T follicular helper cell (primary cell): Measurements from ENCODE around the gene USP16.

Experiments used
- DNase-seq: peaks from one replicate; pipeline ENCODE4 v3.0.0-alpha.2; 2020; ENCODE audit warnings: low read depth

Gene USP16

DNA sequence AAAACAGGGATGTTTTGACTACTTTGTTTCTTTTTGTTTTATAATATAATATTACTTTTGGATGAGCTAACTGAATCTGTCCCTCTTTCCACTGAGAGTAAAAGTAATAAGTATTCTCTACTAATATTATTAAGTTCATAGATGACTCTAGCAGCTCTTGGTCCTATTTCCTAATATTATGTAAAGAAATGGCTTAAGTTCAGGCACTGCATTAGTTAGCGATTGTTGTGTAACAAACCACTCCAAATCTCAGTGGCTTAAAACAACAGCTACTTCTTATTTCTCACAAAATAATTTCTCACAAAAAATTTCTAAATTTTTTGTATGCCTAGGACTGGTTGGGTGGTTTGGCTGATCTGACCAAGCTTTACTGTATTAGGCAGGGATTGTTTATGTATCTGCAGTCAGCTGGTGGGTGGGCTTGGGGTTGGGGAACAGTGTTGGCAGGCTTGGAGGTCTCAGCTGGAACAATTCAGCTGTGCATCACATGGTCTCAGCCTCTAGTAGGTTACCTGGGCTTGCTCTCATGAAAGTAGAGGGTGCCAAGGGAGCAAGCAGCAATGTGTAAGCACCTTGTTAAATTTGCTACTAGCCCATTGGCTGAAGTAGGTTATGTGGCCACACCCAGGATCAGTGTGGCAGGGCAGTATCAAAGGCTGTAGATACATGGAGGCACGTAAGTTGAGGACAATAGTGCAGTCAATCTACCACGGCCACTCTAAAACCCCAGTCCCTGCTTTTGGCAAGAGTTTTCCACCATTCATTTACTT lies 57.8 kb downstream of the USP16 start:
- no peak for DNase-seq

DNA sequence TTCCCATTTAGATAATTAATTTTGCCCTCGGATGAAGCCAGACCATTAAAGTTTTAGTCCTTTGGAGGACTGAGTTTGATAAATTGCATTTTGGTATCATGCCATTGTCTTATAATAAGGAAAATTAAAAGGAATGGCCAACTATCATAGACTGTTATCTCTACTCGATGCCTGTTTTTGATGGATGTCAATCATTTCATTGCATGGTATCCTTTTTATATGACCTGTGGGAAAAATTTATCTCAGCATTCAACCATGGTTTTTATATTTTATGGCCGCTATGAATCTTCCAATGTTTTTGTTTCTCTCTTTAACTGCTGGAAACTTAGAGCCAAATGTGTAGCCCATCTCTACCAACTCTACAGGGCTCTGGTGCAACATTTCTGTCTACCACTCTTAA lies 58.8 kb downstream of the USP16 start:
- DNase-seq, result no peak

DNA sequence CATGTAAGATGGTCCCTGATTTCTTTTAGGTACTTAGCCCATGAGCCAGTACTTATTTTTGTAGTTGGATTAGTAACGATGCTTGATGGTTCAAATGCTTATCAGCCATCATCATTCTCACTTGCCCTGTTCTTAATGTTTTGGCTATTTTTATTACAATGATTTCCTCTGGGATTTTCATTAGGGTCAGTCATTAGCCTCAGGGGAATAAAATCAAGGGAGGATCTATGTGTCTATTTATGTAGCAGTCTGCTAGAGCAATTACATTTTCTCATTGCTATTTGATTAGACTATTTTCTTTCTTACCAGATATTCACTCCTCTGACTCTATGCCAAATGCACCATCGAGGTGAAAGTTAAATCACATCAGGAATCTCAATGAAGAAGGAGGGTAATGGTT lies 59.9 kb downstream of the USP16 start:
- no peak for DNase-seq

DNA sequence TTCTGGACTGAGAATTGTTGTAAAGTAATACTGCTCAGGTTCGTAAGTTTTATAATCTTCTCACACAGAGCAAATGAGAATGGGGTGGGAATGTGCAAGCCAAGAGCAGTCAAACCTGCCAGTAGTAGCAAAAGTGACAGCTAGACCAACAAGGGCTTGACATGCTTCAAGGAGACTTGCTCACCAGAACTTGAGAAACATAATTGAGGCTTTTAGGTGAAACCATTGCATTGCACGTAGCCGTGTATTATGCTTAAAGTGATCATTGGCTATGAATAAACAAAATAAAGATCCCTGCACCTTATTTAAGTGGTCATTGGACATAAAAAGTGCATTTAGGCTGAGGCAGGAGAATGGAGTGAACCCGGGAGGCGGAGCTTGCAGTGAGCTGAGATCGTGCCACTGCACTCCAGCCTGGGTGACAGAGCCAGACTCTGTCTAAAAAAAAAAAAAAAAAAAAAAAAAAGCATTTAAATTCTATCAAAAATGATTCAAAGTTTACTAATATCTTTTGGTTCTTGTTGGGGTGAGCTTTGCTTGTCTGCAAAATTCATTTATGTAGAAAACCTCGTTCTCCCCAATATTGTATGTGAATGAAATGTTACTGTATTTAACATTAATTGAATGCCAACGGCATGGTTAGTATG lies 60.8 kb downstream of the USP16 start:
- DNase-seq, result no peak

DNA sequence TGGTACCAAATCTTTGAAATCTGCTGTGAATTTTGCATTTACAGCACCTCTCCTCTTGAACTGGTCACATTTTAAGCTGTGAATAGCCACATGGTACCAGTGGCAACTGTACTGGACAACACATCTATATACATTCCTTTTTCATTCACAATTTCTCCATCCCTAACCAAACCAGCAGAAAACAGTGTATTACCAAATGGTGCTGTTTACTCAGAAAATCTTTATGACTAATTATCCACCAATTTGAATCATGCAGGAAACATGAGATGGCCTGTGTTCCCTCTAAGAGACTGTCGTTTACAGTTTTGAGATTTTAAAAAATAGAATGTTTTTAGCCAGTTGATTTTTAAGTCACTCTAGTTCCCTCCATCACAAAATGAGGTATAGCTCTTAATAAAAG lies 66.6 kb downstream of the USP16 start:
- DNase-seq, result no peak

DNA sequence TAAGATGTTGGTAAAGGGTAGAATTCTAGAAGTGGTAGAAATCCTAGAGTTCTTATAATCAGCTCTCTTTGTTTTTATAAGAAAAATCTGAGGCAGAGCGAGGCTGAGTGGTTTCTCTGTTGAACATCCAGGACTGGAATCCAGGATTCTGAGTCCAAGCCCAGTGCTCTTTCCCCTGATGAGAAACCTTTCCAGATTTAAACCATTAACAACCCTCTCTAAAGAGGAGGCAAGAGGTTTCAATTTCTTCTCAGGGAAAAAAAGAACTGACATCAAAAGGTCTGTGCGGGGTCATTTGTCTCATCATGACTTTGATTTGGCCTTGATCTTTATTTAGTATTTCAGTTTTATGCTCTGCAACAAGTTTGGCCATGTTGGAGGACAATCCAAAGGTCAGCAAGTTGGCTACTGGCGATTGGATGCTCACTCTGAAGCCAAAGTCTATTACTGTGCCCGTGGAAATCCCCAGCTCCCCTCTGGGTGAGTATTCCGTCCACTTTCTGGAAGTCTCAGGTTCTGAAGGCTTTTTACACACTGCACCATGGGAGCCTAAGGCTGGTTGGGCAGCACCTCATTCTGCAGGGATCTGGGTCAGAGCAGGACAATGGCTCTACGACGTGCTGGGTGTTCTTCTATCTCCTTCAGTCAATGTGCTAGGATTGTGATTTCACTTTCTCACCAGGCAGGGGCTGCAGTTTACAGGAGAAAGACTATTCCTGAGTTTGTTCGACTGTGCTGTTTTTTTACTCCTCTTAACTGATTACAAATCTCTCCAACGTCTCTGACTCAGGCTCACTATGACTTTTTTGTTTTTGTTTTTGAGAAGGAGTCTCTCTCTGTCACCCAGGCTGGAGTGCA lies 67.9 kb downstream of the USP16 start:
- no peak for DNase-seq

DNA sequence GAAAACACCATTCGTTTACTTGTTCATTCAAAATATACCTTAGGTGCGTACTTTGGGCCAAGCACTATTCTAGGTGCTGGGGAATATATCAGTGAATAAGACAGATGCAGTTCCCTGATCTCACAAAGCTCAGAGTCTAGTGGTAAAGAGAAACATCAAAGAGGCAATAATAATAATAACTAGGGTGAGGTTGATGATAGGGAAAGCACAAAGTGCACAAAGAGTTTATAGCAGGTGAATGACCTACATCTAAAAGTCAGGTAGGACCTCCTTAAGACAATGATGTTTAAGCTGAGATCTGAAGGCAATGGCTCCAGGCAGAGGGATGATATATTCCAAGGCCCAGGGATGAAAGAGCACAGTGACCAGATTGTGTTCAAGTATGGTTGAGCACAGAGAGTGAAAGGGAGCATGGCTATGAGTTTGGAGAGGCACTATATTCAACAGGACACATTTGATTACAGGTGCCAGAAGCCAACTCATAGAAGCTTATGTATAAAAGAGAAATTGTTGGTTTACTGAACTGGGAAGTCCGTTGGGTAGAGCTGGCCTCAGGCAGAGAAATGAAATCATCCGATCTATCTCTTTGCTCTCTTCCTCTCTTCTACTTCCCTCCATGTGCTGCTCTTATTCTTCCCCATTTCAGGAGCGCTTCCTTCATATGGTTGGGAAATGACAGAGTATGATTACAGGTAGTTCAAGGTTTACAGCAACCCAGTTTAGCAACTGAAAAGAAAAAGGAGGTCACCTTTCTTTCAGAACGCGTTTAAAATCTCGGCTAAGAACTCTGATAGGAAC lies 71.9 kb downstream of the USP16 start:
- DNase-seq, result no peak

DNA sequence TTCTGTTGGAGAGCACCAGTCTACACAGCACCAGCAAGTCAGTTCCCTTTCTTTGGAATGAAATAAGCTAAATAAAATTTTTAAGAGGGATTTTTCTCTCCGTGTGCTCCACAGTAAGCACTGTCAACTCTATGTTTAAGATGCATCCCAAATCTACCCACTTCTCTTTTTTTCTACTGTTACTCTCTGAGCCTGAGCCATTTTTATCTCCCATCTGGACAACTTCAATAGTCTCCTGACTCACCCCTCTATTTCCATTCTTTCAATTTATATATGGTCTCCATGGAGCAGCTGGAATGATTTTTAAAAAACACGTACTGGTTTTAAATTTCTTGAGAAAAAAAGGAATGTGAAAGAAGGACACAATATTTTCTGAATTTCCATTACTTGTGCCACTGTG lies 73.7 kb downstream of the USP16 start:
- no peak for DNase-seq

DNA sequence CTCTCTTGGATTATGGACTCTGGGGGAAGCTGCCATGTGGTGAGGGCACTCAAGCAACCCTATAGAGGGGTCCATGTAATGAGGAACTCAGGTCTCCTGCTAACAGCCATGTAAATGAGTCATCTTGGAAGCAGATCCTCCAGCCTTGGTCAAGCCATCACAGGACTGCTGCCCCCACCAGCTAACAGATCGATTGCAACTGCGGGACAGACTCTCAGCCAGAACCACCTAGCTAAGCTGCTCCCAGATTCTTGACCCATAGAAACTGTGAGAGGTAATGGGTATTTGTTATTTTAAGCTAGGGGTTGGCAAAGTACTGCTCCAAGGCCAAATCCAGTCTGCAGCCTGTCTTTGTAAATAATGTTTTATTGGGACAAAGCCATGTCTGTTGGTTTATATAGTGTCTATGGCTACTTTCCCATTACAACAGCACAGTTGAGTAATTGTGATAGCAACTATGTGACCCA lies 78.4 kb downstream of the USP16 start:
- no peak for DNase-seq
